ENCODE measurements around the gene DNAJB1.

DNA sequence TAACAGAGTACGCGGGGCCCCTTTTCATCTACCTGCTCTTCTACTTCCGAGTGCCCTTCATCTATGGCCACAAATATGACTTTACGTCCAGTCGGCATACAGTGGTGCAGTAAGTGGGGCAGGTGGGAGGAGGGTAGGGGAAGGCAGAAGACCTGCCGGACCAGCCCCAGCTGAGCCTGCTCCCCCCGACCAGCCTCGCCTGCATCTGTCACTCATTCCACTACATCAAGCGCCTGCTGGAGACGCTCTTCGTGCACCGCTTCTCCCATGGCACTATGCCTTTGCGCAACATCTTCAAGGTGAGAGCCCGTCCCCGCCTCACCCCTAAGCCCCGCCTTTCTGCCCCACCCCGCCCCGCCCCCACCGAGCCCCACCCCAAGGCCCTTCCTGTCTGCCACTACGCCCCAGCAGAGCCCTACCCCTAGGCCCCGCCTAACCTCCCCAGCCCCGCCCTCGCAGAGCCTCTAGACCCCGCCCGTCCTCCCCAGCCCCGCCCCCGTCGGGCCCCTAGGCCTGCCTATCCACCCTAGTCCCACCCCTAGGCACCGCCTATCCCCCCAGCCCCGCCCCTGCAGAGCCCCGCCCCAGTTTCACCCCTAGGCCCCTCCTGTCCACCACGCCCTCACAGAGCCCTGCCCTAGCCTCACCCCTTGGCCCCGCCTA lies 45.9 kb upstream of the DNAJB1 start:
- TF ChIP-seq, protein P1, sequence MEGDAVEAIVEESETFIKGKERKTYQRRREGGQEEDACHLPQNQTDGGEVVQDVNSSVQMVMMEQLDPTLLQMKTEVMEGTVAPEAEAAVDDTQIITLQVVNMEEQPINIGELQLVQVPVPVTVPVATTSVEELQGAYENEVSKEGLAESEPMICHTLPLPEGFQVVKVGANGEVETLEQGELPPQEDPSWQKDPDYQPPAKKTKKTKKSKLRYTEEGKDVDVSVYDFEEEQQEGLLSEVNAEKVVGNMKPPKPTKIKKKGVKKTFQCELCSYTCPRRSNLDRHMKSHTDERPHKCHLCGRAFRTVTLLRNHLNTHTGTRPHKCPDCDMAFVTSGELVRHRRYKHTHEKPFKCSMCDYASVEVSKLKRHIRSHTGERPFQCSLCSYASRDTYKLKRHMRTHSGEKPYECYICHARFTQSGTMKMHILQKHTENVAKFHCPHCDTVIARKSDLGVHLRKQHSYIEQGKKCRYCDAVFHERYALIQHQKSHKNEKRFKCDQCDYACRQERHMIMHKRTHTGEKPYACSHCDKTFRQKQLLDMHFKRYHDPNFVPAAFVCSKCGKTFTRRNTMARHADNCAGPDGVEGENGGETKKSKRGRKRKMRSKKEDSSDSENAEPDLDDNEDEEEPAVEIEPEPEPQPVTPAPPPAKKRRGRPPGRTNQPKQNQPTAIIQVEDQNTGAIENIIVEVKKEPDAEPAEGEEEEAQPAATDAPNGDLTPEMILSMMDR (IDR thresholded peaks at IDR 0.05), result no peak
- TF ChIP-seq FOXJ3 (CRISPR knock-in tag; IDR thresholded peaks at IDR 0.05; ENCODE audit: borderline replicate concordance) (no peak), NR3C1 (CRISPR knock-in tag; conservative IDR thresholded peaks at IDR 0.05; ENCODE audit: low read depth) (no peak), ZNF138 (CRISPR knock-in tag; conservative IDR thresholded peaks at IDR 0.05) (no peak), NFATC4 (CRISPR knock-in tag; IDR thresholded peaks at IDR 0.05) (no peak), TP53 (CRISPR knock-in tag; IDR thresholded peaks at IDR 0.05) (no peak), ELF4 (CRISPR knock-in tag; IDR thresholded peaks at IDR 0.05; ENCODE audit: low read depth) (no peak)
- TF ChIP-seq, protein P2, sequence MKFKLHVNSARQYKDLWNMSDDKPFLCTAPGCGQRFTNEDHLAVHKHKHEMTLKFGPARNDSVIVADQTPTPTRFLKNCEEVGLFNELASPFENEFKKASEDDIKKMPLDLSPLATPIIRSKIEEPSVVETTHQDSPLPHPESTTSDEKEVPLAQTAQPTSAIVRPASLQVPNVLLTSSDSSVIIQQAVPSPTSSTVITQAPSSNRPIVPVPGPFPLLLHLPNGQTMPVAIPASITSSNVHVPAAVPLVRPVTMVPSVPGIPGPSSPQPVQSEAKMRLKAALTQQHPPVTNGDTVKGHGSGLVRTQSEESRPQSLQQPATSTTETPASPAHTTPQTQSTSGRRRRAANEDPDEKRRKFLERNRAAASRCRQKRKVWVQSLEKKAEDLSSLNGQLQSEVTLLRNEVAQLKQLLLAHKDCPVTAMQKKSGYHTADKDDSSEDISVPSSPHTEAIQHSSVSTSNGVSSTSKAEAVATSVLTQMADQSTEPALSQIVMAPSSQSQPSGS (CRISPR knock-in tag; IDR thresholded peaks at IDR 0.05; ENCODE audit: borderline replicate concordance, low read depth), result no peak

Measured in WTC11 (cell line).